H1 (cell line): Measurements from ENCODE around the gene ATG9B. TPM values are rescaled to one million over a fixed set of nuclear protein-coding genes. Genes with fewer than 3 reads are reported as not detected.

Experiments used
- CTCF ChIA-PET: fragments of 300-600 bp; sonication (Branson Sonifier 250); formaldehyde crosslinking; loops from one replicate; lab custom pipeline; 2021; ENCODE audit not compliant: partially characterized antibody; lab: Charles Lee
- POLR2A ChIA-PET: fragments of 300-600 bp; sonication (Branson Sonifier 250); formaldehyde crosslinking; loops from one replicate; lab custom pipeline; 2021; ENCODE audit warnings: inconsistent platforms; ENCODE audit not compliant: partially characterized antibody; lab: Charles Lee
- DNase-seq, 2 experiments: peaks; one replicate each; pipeline versions ENCODE4 v3.0.0 to v3.0.0-alpha.2; 2010 to 2022; ENCODE audit warnings: low spot score in 2 of 2, low read depth in 1 of 2, mixed read lengths in 1 of 2
- FAIRE-seq: peaks from 2 replicates; lab custom pipeline; 2011; peaks lifted over from hg19 to GRCh38; lab: Jason Lieb, UNC
- H2AFZ ChIP-seq: 2 replicates; pipeline ENCODE4 v1.8.1; 2012; ENCODE audit warnings: low read length, inconsistent platforms
- H2AK5ac ChIP-seq: 2 replicates; pipeline ENCODE4 v1.6.1; 2013; ENCODE audit warnings: low read depth, low read length
- H2BK120ac ChIP-seq: replicated peaks from 2 replicates; pipeline ENCODE3; 2013; ENCODE audit warnings: low read depth, low read length, inconsistent platforms
- H2BK12ac ChIP-seq: 2 replicates; pipeline ENCODE4 v1.6.1; 2013; ENCODE audit warnings: low read depth, low read length
- H2BK15ac ChIP-seq: 2 replicates; pipeline ENCODE4 v1.6.1; 2013; ENCODE audit warnings: low read length
- H2BK20ac ChIP-seq: 2 replicates; pipeline ENCODE4 v1.6.1; 2013; ENCODE audit warnings: low read length
- H2BK5ac ChIP-seq: 2 replicates; pipeline ENCODE4 v1.6.1; 2013; ENCODE audit warnings: low read depth, low read length
- H3K14ac ChIP-seq: 2 replicates; pipeline ENCODE4 v1.6.1; 2013; ENCODE audit warnings: inconsistent platforms; ENCODE audit not compliant: insufficient read length
- H3K18ac ChIP-seq: 2 replicates; pipeline ENCODE4 v1.6.1; 2013; ENCODE audit warnings: low read length; ENCODE audit errors: extremely low read depth
- H3K23ac ChIP-seq: 2 replicates; pipeline ENCODE4 v1.6.1; 2013; ENCODE audit warnings: inconsistent platforms; ENCODE audit not compliant: insufficient read length
- H3K23me2 ChIP-seq: 2 replicates; pipeline ENCODE4 v1.6.1; 2013; ENCODE audit warnings: low read depth, low read length
- H3K27ac ChIP-seq: 2 replicates; pipeline ENCODE4 v1.6.1; 2011; ENCODE audit warnings: low read depth, low read length, inconsistent platforms
- H3K27me3 ChIP-seq, 4 experiments: replicated peaks in 1 of 4; 1 replicate in 1 of 4; 2 replicates in 3 of 4; pipeline versions ENCODE4 v1.6.1 to v1.8.1; 2011 to 2013; ENCODE audit warnings: low read length in 3 of 4, mild to moderate bottlenecking in 3 of 4, inconsistent platforms in 2 of 4, mixed read lengths in 2 of 4, moderate library complexity in 1 of 4; ENCODE audit not compliant: control insufficient read depth in 3 of 4, insufficient read depth in 3 of 4; ENCODE audit errors: extremely low read depth in 1 of 4
- H3K36me3 ChIP-seq, 4 experiments: 2 replicates each; pipeline versions ENCODE4 v1.6.1 to v1.8.1; 2011 to 2013; ENCODE audit warnings: mild to moderate bottlenecking in 4 of 4, low read length in 3 of 4, moderate library complexity in 2 of 4, control low read depth in 1 of 4, inconsistent platforms in 1 of 4; ENCODE audit not compliant: insufficient read depth in 4 of 4, control insufficient read depth in 2 of 4
- H3K4ac ChIP-seq: replicated peaks from 2 replicates; pipeline ENCODE3; 2013; ENCODE audit warnings: low read length, low read depth, mixed read lengths, inconsistent platforms; ENCODE audit not compliant: insufficient read length
- H3K4me1 ChIP-seq, 4 experiments: replicated peaks in 1 of 4; 1 replicate in 1 of 4; 2 replicates in 3 of 4; pipeline versions ENCODE4 v1.6.1 to v1.8.1; 2011 to 2013; ENCODE audit warnings: low read length in 3 of 4, inconsistent platforms in 2 of 4, mixed read lengths in 1 of 4; ENCODE audit not compliant: insufficient read depth in 4 of 4, control insufficient read depth in 3 of 4
- H3K4me2 ChIP-seq, 2 experiments: 2 replicates each; pipeline versions ENCODE4 v1.6.1 to v1.8.1; 2011 to 2013; ENCODE audit warnings: low read depth in 2 of 2, low read length in 2 of 2, control low read depth in 1 of 2, inconsistent platforms in 1 of 2, mild to moderate bottlenecking in 1 of 2; ENCODE audit not compliant: insufficient read depth in 1 of 2
- H3K4me3 ChIP-seq, 4 experiments: fragments of 200-600, 300-600 bp in 1 of 4; sonication (generic), shearing (Covaris generic), sonication (Bioruptor Twin) in 1 of 4; 2 replicates each; pipeline versions ENCODE4 v1.5.1 to v1.8.1; 2011 to 2016; ENCODE audit warnings: low read length in 4 of 4, low read depth in 3 of 4, control low read depth in 2 of 4, inconsistent platforms in 2 of 4, mild to moderate bottlenecking in 2 of 4, mixed read lengths in 1 of 4, moderate library complexity in 1 of 4; ENCODE audit not compliant: insufficient read depth in 2 of 4; ENCODE audit errors: extremely low read depth in 1 of 4
- H3K56ac ChIP-seq: replicated peaks from 2 replicates; pipeline ENCODE3; 2013; ENCODE audit warnings: low read depth, mild to moderate bottlenecking, mixed read lengths, low read length, inconsistent platforms; ENCODE audit not compliant: insufficient read length
- H3K79me1 ChIP-seq: 2 replicates; pipeline ENCODE4 v1.6.1; 2013; ENCODE audit warnings: low read depth, low read length, control low read depth
- H3K79me2 ChIP-seq, 2 experiments: 2 replicates each; pipeline versions ENCODE4 v1.6.1 to v1.8.1; 2012 to 2013; ENCODE audit warnings: low read length in 2 of 2, mild to moderate bottlenecking in 2 of 2, inconsistent platforms in 1 of 2; ENCODE audit not compliant: insufficient read depth in 2 of 2, control insufficient read depth in 1 of 2
- H3K9ac ChIP-seq, 4 experiments: replicated peaks in 1 of 4; 1 replicate in 1 of 4; 2 replicates in 3 of 4; pipeline versions ENCODE4 v1.6.1 to v1.8.1; 2011 to 2013; ENCODE audit warnings: low read depth in 3 of 4, low read length in 3 of 4, control low read depth in 2 of 4, mild to moderate bottlenecking in 2 of 4, moderate library complexity in 2 of 4, inconsistent platforms in 1 of 4; ENCODE audit errors: extremely low read depth in 1 of 4
- H3K9me3 ChIP-seq, 2 experiments: 2 replicates each; pipeline versions ENCODE4 v1.6.1 to v1.8.1; 2012 to 2013; ENCODE audit warnings: mild to moderate bottlenecking in 2 of 2, moderate library complexity in 2 of 2, control low read depth in 1 of 2, inconsistent platforms in 1 of 2, low read depth in 1 of 2, low read length in 1 of 2, mixed read lengths in 1 of 2; ENCODE audit not compliant: insufficient read depth in 2 of 2
- H4K20me1 ChIP-seq, 2 experiments: replicated peaks in 1 of 2; 2 replicates each; pipeline versions ENCODE3 to v1.8.1; 2011 to 2013; ENCODE audit warnings: inconsistent platforms in 2 of 2, low read length in 2 of 2, mild to moderate bottlenecking in 1 of 2; ENCODE audit not compliant: insufficient read depth in 2 of 2, control insufficient read depth in 1 of 2
- H4K5ac ChIP-seq: 2 replicates; pipeline ENCODE4 v1.6.1; 2013; ENCODE audit warnings: low read length, low read depth, mixed read lengths, inconsistent platforms; ENCODE audit not compliant: insufficient read length
- H4K8ac ChIP-seq: 2 replicates; pipeline ENCODE4 v1.8.0; 2013; ENCODE audit warnings: mild to moderate bottlenecking, moderate library complexity, low read length, inconsistent platforms; ENCODE audit not compliant: insufficient read depth; ENCODE audit errors: extremely low read depth
- H4K91ac ChIP-seq: replicated peaks from 2 replicates; pipeline ENCODE3; 2013; ENCODE audit warnings: low read length, mixed read lengths, inconsistent platforms; ENCODE audit not compliant: insufficient read length
- ATF3 ChIP-seq: IDR thresholded peaks from 2 replicates; pipeline ENCODE4 v1.6.1; 2011; ENCODE audit warnings: low read depth, mild to moderate bottlenecking, low read length; ENCODE audit not compliant: insufficient read depth
- BRCA1 ChIP-seq: IDR thresholded peaks from 2 replicates; pipeline ENCODE4 v1.6.1; 2012; ENCODE audit warnings: low read depth, low read length, improper control_type of control experiment
- CTCF ChIP-seq, 3 experiments: IDR thresholded peaks; 1 replicate in 2 of 3; 2 replicates in 1 of 3; pipeline versions ENCODE4 v1.5.1 to v1.6.1; 2011; ENCODE audit warnings: low read length in 3 of 3, mild to moderate bottlenecking in 3 of 3, inconsistent platforms in 2 of 3, low read depth in 1 of 3, moderate library complexity in 1 of 3; ENCODE audit not compliant: insufficient read depth in 1 of 3; ENCODE audit errors: control extremely low read depth in 1 of 3
- KDM1A ChIP-seq: fragments of 200-600, 300-600 bp; sonication (generic); IDR thresholded peaks from 2 replicates; pipeline ENCODE4 v1.7.1; 2016; ENCODE audit warnings: mild to moderate bottlenecking, low read length, borderline replicate concordance
- POU5F1 ChIP-seq: IDR thresholded peaks from 2 replicates; pipeline ENCODE4 v1.6.1; 2011; ENCODE audit warnings: low read depth, mild to moderate bottlenecking, low read length, moderate library complexity
- RFX5 ChIP-seq: IDR thresholded peaks from 2 replicates; pipeline ENCODE4 v1.6.1; 2011; ENCODE audit warnings: low read depth, low read length, improper control_type of control experiment, borderline replicate concordance
- SP2 ChIP-seq: IDR thresholded peaks from 2 replicates; pipeline ENCODE4 v1.6.1; 2012; ENCODE audit warnings: mild to moderate bottlenecking, low read length, inconsistent platforms
- SP4 ChIP-seq: IDR thresholded peaks from 2 replicates; pipeline ENCODE4 v1.6.1; 2012; ENCODE audit warnings: low read length, inconsistent platforms
- WGBS, 2 experiments: shearing (Covaris generic) in 1 of 2; methylation state at CpG; one replicate each; pipeline versions ENCODE4 v1.1.6 to v1.1.7; 2013 to 2015; ENCODE audit warnings: low lambda C conversion rate in 2 of 2, mixed read lengths in 2 of 2, inconsistent platforms in 1 of 2, low coverage in 1 of 2, missing lambda C conversion rate in 1 of 2; ENCODE audit not compliant: insufficient replicate concordance in 2 of 2, insufficient coverage in 1 of 2, insufficient read length in 1 of 2; ENCODE audit errors: extremely low coverage in 1 of 2, missing lambda C conversion rate in 1 of 2; 5-methylcytosine and 5-hydroxymethylcytosine counted together
- polyA plus RNA-seq, 7 experiments: library from polyadenylated mRNA; depleted of rRNA in 3 of 7; stranded (reverse) in 5 of 7; unstranded in 2 of 7; fragments of >200 nt in 5 of 7; fragments of 200-250 nt in 2 of 7; gene quantifications; 1 replicate in 5 of 7; 2 replicates in 1 of 7; 4 replicates in 1 of 7; pipeline versions ENCODE4 v1.2.1 to v1.2.3, GENCODE V29; 2011 to 2013; ENCODE audit warnings: missing spikeins in 2 of 7, mixed read lengths in 2 of 7
- total RNA-seq: library from RNA; stranded (reverse); fragmentation: NEBNext Ultra II Directional; extraction: Animal tissue kit (Norgen Biotek cat#: 25700); gene quantifications from 2 replicates; pipeline ENCODE4 v1.2.1, GENCODE V29; 2021

ATG9B gene
- total and polyA plus RNA-seq, 2 of the 8 experiments (the other 6 are each of a cell fraction or from before 2014, with no cell fraction given), result 1.4 to 2.3 TPM

- Histone ChIP-seq H3K36me3 (peaks cover 3 to 22% (median 13%) of the 10 kb centered on the region in 4 experiments; a peak in 6 of 8 replicates), H2AK5ac (0 out of 2 replicates have a peak overlapping the region, but pooled peaks have one; percentile 93), H3K79me2 (peaks cover 0 to 8% of the 10 kb centered on the region in 2 experiments; a peak in 1 of 4 replicates), H3K27ac (no peak overlapping the region), H2BK15ac (peak overlapping the region; percentile 48; the same call in 1 of the 2 replicates), H2BK20ac (no peak overlapping the region), H4K91ac (no peak overlapping the region), H3K14ac (no peak overlapping the region), H2BK120ac (no peak overlapping the region), H3K4me3 (peak overlapping the region; percentile 19 to 91 (median 22); a peak in 6 of 8 replicates), H3K18ac (peak overlapping the region; percentile 52; the same call in 1 of the 2 replicates), H3K4me1 (peaks cover 9 to 35% (median 30%) of the 10 kb centered on the region in 4 experiments), H3K9me3 (no peaks in the 10 kb centered on the region), H3K4me2 (peak overlapping the region; percentile 86 to 99), H2BK5ac (peak overlapping the region; percentile 82; the same call in 1 of the 2 replicates), H3K4ac (peak overlapping the region; percentile 36), H3K23me2 (peaks cover 30% of the 10 kb centered on the region), H4K8ac (no peak overlapping the region; the same call in 1 of the 2 replicates), H2AFZ (no peak overlapping the region), H4K20me1 (peaks cover 5 to 9% of the 10 kb centered on the region in 2 experiments), H3K79me1 (peaks cover 6% of the 10 kb centered on the region; the same call in 1 of the 2 replicates), H3K56ac (no peak overlapping the region), H3K23ac (no peak overlapping the region), H3K9ac (peak overlapping the region in 2 of 4 experiments; percentile 25 to 38; a peak in 1 of 7 replicates), H4K5ac (no peak overlapping the region)
- ChIA-PET CTCF (interaction anchor here (0.9 to 9.7 kb wide), 11 partner anchors 10 to 59 kb away, joined by 3 to 88 read pairs (median 7); partner anchors contain the start of gene AGAP3), POLR2A (interaction anchor here (0.7 to 7.9 kb wide), 12 partner anchors 9 to 190 kb away, joined by 3 to 77 read pairs (median 6); partner anchors contain the start of genes ABCB8, AGAP3 and FASTK)
- FAIRE-seq, result no peak
- WGBS, 2 experiments, result 20% methylated on average over 10 of the region's 11 CpGs; no CpG with 5 or more reads in 1 of the 2 experiments
- TF ChIP-seq SP4, result no peak
- no peak for TF ChIP-seq CTCF (IDR thresholded peaks at IDR 0.05; ENCODE audit: control extremely low read depth in 1 of 3, insufficient read depth in 1 of 3, low read depth in 1 of 3, low read length in 3 of 3)
- no peak for TF ChIP-seq ATF3
- TF ChIP-seq POU5F1, result no peak
- no peak for TF ChIP-seq BRCA1
- TF ChIP-seq SP2, result no peak
- no peak for TF ChIP-seq KDM1A
- no peak for TF ChIP-seq RFX5
- TF ChIP-seq, all 59 proteins: peak for 0
- DNase-seq, result no peak
- H3K27me3 ChIP-seq, result peaks cover 0 to 2% (median under 1%) of the 10 kb centered on the region in 4 experiments; a peak in 4 of 7 replicates
- peak overlapping the region; percentile 40; the same call in 1 of the 2 replicates for H2BK12ac ChIP-seq
Observed at GRCh38 chr7:151062111-151062398, 37.8 kb upstream of the ATG9B start.
